ENCODE results near the gene MEG3. TPM values are rescaled to one million over a fixed set of nuclear protein-coding genes. Genes with fewer than 3 reads are reported as not detected.

The MEG3 gene
- total RNA-seq, 2 experiments from 2014 or later: not detected

DNA sequence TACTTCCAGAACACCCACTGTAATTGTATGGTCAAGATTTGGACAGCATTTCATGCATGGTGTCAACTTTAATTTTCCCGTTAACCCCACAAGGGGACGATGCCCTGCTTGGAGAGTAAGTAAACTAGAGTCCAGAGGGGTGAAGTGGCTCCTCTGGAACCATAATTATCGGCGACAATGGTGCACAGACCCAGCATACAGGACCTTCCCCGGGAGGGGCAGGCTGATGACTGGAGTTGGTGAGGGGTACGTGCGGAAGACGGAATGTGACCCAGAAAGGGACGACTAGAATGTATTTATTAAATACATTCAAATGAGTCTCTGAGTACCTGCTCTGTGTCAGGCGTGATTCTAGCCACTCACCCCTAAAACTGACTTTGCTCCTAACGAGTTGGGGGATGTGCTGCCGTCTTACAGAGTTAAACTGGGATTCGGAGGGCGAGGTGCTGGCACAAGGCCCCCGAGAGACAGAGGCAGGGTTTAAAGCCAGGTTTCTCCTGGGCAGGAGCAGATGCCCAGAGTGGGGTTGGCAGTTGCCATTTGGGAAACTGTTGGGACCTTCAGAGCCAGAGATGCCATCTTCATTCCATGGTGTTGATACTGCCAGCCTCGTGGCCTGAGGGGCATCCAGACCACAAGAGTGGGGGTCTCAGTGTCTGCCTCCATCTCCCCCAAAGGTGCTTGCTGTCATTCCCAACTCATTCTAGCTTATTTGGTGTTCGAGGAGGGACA lies 66.7 kb downstream of the MEG3 start:
- Mint-ChIP-seq H3K27ac (no peak overlapping the region), H3K4me3 (no peak overlapping the region)

DNA sequence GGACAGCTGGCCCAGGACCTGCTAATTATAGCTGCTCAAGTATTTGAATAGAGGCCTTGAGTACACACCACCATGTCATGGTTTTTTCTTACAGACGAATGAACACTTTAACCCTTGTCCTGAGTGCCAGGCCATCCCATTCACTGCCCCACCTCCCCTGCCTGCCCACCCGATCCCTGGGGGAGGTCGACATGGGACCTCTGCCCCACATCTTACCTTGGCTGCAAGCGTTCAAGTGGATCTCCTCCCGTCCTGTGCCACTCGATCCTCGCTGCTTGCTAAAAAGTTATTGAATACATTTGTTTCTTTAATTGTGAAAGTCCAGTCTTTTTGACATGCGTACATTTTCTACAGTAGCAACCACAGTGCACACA lies 67.3 kb downstream of the MEG3 start:
- DNase-seq: no peak

More for the DNA sequence above, 66.7 kb downstream of the MEG3 start:
- ChIA-PET CTCF (no interaction called here), POLR2A (no interaction called here)
- Mint-ChIP-seq H3K4me1 (ENCODE audit: low read depth) (no peaks in the 10 kb centered on the region), H3K36me3 (no peaks in the 10 kb centered on the region), H3K9me3 (no peaks in the 10 kb centered on the region), H3K27me3 (peaks cover 22% of the 10 kb centered on the region)
- DNase-seq: no peak
- intact Hi-C loops (cut with micrococcal nuclease): no loop called here

DNA sequence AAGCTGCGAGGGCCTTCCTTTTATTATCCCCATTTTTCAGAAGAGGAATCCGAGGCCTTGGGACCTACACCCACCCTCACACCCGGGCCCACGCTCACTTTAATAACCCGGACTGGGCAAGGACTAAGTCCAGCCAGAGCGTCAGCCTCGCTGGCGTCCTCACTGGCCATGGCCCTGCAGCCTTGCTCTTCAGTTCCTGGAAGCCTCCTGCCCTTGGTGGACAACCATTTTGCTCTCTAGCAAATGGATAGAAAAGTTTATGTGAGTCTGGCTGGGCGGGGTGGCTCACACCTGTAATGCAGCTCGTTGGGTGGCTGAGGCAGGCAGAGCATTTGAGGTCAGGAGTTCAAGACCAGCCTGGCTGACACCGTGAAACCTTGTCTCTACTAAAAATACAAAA lies 67.8 kb downstream of the MEG3 start:
- intact Hi-C loops (cut with micrococcal nuclease): no loop called here
- no peak for DNase-seq
- Mint-ChIP-seq H3K27ac (no peak overlapping the region), H3K36me3 (no peaks in the 10 kb centered on the region), H3K9me3 (no peaks in the 10 kb centered on the region), H3K4me1 (ENCODE audit: low read depth) (no peaks in the 10 kb centered on the region), H3K4me3 (no peak overlapping the region), H3K27me3 (peaks cover 18% of the 10 kb centered on the region)
- POLR2A ChIA-PET: no interaction called here
- CTCF ChIA-PET: no interaction called here

More for the DNA sequence above, 67.3 kb downstream of the MEG3 start:
- intact Hi-C loops (cut with micrococcal nuclease): no loop called here
- Mint-ChIP-seq H3K27ac (no peak overlapping the region), H3K4me1 (ENCODE audit: low read depth) (no peaks in the 10 kb centered on the region), H3K9me3 (no peaks in the 10 kb centered on the region), H3K4me3 (no peak overlapping the region), H3K27me3 (peaks cover 18% of the 10 kb centered on the region), H3K36me3 (no peaks in the 10 kb centered on the region)
- CTCF ChIA-PET: no interaction called here
- POLR2A ChIA-PET: no interaction called here

DNA sequence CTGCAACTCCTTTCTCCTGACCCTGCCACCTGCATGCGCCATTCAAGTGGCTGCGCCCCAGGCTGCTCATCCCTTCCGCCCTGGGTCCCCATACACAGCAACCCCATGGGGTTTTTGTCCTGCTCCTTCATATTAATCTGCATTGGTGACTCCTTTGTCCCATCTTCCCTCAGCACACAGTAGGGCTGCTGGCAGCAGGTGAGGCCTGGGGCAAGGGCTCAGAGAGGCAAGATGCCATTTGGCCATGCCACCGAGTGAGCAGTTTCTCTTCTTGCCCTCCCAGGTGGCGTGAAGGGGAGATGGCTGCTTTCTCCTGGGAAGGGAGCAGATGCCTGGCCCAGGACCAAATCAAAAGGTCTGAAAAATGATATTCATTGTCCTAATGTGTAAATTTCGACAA lies 68.5 kb downstream of the MEG3 start:
- no peak overlapping the region for H3K4me3 Mint-ChIP-seq
- no peaks in the 10 kb centered on the region for H3K4me1 Mint-ChIP-seq (ENCODE audit: low read depth)
- no peak for DNase-seq
- ChIA-PET CTCF (no interaction called here), POLR2A (no interaction called here)
- peaks cover 24% of the 10 kb centered on the region for H3K27me3 Mint-ChIP-seq
- H3K9me3 Mint-ChIP-seq: no peaks in the 10 kb centered on the region
- intact Hi-C loops (cut with micrococcal nuclease): no loop called here
- no peak overlapping the region for H3K27ac Mint-ChIP-seq
- H3K36me3 Mint-ChIP-seq: no peaks in the 10 kb centered on the region

DNA sequence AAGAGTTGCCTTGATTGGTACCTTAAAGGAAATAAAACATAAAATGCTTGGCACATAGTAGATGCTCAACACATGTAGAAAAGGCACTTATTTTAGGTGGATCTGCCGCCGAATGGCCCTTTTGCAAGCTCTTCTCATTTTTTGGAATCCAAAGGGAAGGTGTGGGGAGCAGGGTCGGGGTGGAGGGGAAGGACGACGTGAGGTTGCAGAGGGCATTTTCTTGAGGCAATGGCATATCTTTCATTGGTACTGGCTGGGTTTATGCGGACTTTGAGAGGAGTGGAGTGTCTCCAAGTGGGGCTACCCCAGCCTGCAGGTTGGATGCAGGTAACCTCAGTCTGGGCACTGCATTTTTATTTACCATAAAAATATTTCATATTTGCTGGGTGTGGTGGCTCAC lies 69.5 kb downstream of the MEG3 start:
- no peaks in the 10 kb centered on the region for H3K4me1 Mint-ChIP-seq (ENCODE audit: low read depth)
- intact Hi-C loops (cut with micrococcal nuclease): no loop called here
- peaks cover 31% of the 10 kb centered on the region for H3K27me3 Mint-ChIP-seq
- H3K36me3 Mint-ChIP-seq: no peaks in the 10 kb centered on the region
- POLR2A ChIA-PET: no interaction called here
- no peak overlapping the region for H3K27ac Mint-ChIP-seq
- no peak for DNase-seq
- CTCF ChIA-PET: no interaction called here
- H3K9me3 Mint-ChIP-seq: no peaks in the 10 kb centered on the region
- no peak overlapping the region for H3K4me3 Mint-ChIP-seq

DNA sequence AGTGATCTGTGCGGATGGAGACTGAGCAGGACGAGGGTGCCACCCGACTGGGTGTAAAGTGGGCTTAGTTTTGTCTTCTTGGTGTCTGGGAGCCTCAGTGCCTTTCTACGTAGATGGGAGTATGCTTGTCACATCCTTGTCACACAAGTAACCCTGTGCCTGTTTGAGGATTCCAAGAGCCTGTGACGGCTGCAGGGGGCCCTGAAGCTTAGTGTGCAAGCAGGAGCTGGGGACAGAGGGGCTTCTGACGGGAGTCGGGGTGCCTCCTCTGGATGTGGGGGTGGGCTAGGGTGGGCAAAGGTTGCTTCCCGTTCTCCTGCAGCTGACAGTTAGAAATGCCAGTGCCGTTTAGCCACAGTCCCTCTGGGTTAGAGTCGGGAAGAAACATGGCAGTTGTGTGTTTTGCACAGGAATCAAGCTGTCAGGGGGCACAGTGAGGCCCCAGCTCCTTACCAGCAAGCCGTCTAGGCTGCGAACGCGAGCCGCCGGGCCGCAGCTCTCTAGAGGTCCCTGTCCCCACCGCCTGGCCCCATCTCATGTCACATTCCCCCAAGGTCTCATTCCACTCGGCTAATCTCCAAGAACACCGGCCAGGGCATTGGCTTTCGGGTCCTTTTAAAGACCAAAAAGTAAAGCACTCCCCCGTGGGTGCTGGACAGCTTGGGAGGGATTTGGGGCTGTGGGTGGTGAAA lies 70.6 kb downstream of the MEG3 start:
- POLR2A ChIA-PET: no interaction called here
- H3K27me3 Mint-ChIP-seq: peaks cover 38% of the 10 kb centered on the region
- no peak for DNase-seq
- no peaks in the 10 kb centered on the region for H3K4me1 Mint-ChIP-seq (ENCODE audit: low read depth)
- no peaks in the 10 kb centered on the region for H3K36me3 Mint-ChIP-seq
- H3K9me3 Mint-ChIP-seq: no peaks in the 10 kb centered on the region
- H3K27ac Mint-ChIP-seq: no peak overlapping the region
- CTCF ChIA-PET: interaction anchor here (0.7 kb wide), 1 partner anchor 339 kb away, joined by 3 read pairs; no protein-coding TSS in a partner anchor
- intact Hi-C loops (cut with micrococcal nuclease): no loop called here
- no peak overlapping the region for H3K4me3 Mint-ChIP-seq

DNA sequence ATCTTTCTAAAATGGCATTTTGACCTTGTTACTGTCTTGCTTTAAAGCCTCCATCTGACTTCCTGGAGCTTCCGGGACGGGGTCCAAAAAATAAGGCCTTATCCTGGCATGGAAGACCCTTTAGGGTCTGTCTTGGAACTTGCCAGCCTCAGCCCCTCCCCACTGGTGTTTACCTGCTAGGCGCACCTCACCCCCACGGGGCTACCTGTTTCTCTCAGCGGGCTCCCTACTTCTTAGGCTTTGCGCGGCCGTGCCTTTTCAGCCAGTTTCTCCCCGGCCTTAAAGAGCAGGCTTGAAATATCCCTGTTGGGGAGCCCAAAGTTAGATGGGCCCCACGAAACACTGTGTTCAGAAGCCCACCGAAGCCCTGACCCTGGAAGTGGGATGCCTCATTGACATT lies 72.5 kb downstream of the MEG3 start:
- Mint-ChIP-seq H3K36me3 (no peaks in the 10 kb centered on the region), H3K27ac (no peak overlapping the region), H3K27me3 (peaks cover 51% of the 10 kb centered on the region), H3K9me3 (no peaks in the 10 kb centered on the region), H3K4me3 (no peak overlapping the region), H3K4me1 (ENCODE audit: low read depth) (no peaks in the 10 kb centered on the region)
- intact Hi-C loops (cut with micrococcal nuclease): no loop called here
- ChIA-PET CTCF (no interaction called here), POLR2A (no interaction called here)
- no peak for DNase-seq

DNA sequence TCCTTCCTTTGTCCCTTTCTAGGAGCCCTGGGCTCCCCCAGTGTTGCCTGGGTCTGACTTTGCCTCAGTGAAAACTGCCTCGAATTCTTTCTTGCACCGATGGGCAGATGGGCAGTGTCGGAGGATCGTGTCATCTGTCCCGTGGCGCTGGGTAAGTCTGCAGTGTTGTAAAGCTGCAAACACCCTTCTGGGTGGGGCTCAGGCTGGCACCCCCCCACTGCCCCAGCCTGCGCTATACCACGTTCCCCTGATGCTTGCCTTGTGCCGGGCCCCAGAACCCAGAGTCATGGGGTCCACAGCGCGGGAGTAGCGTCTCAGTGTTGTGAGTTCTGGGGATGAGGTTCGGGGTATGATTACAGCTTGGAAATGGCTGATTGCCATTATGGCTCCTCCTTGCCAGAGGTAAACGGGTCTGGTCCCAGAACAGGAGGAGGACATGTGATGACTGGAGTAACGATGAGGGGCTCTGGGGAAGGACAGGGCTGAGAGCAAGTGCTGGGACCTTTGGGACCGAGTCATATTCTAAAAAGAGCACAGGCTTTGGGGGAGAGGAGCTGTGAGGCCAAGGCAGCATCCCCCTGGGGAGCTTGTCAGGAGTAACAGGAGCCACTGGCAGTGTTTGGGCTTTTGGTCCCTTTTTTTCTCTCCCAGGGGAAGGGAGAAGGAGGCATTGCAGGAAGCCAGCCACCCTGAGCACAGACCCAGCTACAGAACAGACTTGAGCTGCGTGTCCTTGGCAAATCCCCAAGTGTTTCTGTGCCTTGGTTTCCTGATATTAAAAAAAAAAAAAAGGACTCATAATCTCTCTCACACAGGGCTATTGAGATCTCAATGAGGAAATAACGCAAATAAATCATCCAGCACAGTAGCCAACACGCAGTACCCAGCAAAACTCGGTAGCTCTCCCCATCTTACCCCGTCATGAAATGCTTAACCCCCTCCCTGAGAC lies 73.3 kb downstream of the MEG3 start:
- Mint-ChIP-seq H3K4me3 (no peak overlapping the region), H3K9me3 (no peaks in the 10 kb centered on the region), H3K36me3 (no peaks in the 10 kb centered on the region), H3K27ac (no peak overlapping the region), H3K27me3 (peaks cover 54% of the 10 kb centered on the region), H3K4me1 (ENCODE audit: low read depth) (no peaks in the 10 kb centered on the region)
- intact Hi-C loops (cut with micrococcal nuclease): no loop called here
- no peak for DNase-seq
- ChIA-PET CTCF (no interaction called here), POLR2A (no interaction called here)

DNA sequence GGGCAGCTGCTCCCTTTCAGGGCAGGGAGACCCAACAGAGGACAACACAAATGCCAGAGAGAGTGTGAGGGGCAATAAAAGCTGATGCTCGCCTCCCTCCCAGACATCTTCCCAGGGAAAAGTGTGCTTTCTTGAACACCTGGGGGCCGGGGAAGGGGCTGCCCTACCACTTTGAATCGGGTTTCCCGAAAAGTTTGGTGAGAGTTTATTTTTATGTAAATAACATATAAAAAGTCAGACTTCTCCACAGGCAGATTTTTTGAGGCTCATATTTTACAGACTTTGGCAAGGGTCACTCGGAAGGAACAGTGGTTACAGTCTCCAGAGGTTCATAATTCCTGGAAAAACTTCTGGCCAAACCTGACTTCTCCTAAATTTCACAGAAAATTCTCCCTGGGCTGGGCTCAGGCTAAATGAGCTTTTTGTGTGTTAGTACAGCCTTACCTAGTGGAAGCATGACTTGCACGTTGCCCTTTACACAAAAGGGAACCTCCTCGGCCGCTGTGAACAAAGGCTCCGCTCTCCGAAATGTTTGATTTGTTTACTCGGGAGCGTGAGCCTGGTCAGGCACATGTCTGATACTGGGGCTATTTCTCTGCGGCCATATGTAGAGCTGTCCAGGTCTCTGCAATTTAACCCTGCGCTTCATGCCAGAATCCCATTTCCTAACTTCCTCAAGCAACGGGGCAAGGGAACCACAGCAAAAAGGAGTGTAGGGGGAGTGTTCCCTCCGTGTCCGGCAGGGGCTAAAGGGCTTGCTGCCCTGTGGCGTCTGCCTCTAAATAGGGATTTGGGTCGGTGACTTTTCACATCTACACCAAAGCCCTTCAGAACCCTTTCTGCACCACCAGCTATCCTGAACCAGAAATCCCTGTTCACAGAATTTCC lies 74.2 kb downstream of the MEG3 start:
- ChIA-PET CTCF (interaction anchor here (0.6 kb wide), 1 partner anchor 52 kb away, joined by 3 read pairs; no protein-coding TSS in a partner anchor), POLR2A (no interaction called here)
- Mint-ChIP-seq H3K27ac (no peak overlapping the region), H3K36me3 (no peaks in the 10 kb centered on the region), H3K9me3 (no peaks in the 10 kb centered on the region), H3K4me1 (ENCODE audit: low read depth) (no peaks in the 10 kb centered on the region), H3K27me3 (peaks cover 54% of the 10 kb centered on the region), H3K4me3 (no peak overlapping the region)
- intact Hi-C loops (cut with micrococcal nuclease): no loop called here
- no peak for DNase-seq

DNA sequence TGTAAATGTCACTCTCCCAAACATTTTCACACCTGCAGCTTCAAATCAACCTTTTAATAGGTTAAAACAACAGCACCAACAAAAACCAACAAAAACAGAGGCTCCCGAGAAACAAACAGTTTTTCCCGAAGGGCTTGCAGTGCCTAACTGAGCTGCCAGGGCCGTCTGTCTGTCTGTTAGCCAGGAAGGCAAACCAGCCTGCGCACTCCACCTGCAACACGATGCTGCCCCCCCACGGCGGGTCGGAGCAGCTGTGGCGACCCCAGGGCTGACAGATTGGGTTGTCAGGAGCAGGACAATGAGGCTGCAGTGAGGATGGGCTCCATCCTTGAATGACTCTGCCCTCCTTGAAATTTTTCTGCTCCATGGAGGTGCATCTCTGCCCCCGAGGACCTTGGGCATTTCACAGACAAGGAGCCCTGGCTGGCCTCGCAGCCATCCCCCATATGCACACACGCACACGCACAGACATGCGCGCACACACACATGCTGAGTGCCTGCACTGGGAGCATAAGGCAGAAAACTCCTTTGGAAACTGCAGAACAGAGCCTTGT lies 75.0 kb downstream of the MEG3 start:
- no peaks in the 10 kb centered on the region for H3K36me3 Mint-ChIP-seq
- peak; percentile 27 for DNase-seq
- peaks cover 52% of the 10 kb centered on the region for H3K27me3 Mint-ChIP-seq
- intact Hi-C loops (cut with micrococcal nuclease): no loop called here
- CTCF ChIA-PET: interaction anchor here (0.6 to 0.7 kb wide), 2 partner anchors 10 to 53 kb away, joined by 3 read pairs; no protein-coding TSS in a partner anchor
- POLR2A ChIA-PET: no interaction called here
- no peak overlapping the region for H3K27ac Mint-ChIP-seq
- H3K9me3 Mint-ChIP-seq: no peaks in the 10 kb centered on the region
- no peak overlapping the region for H3K4me3 Mint-ChIP-seq
- no peaks in the 10 kb centered on the region for H3K4me1 Mint-ChIP-seq (ENCODE audit: low read depth)

DNA sequence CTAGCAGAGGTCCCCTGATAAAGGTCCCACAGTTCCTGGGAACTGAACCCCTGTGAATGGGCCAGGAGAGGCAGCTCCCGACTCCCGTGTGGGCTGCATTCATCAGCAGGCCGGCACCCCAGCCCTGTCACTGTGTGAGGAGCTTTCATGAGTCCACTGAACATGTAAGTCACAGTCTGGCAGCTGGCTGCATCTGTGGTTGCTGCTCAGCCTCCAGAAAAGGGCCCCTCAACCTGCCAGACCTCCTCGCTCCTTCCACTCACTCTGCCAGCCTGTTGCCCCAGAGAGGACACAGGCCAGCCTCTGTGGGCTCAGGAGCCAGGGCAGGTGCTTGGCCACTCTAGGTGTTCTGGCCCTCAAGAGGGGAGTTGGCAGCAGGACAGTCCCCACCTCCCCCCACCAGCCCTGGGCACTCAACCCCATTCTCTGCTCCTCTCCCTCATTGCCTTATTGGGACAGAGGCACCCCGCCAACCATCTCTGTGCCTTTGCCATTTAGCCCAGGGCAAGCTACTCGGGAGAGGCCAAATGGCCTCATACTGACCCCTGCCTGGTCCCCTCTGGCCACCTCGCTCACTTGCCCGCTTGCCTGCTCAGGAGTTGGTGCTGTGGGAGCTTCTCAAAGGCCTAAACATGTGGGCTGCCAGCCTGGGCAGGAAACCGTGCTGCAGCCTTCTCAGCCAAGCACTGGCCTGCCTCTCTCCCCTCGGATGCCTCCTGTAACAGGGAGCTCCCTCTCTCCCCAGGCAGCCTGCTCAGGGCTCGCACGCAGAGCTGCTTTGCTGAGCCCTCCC lies 75.7 kb downstream of the MEG3 start:
- H3K9me3 Mint-ChIP-seq: no peaks in the 10 kb centered on the region
- no peak overlapping the region for H3K4me3 Mint-ChIP-seq
- no peak overlapping the region for H3K27ac Mint-ChIP-seq
- H3K36me3 Mint-ChIP-seq: no peaks in the 10 kb centered on the region
- CTCF ChIA-PET: interaction anchor here (0.7 kb wide), 1 partner anchor 11 kb away, joined by 3 read pairs; no protein-coding TSS in a partner anchor
- DNase-seq: no peak
- intact Hi-C loops (cut with micrococcal nuclease): no loop called here
- POLR2A ChIA-PET: no interaction called here
- H3K27me3 Mint-ChIP-seq: peaks cover 50% of the 10 kb centered on the region
- no peaks in the 10 kb centered on the region for H3K4me1 Mint-ChIP-seq (ENCODE audit: low read depth)

Data from activated CD4-positive, alpha-beta memory T cell treated with anti-CD3 and anti-CD28 coated beads for 36 hours (primary cell).